OCI-LY7 (cell line): ENCODE measurements around the gene HS3ST4. TPM values are rescaled to one million over a fixed set of nuclear protein-coding genes. Genes with fewer than 3 reads are reported as not detected.

Experiments
- microRNA-seq: library from miRNA; unstranded; fragments of <30 nt; microRNA quantifications from one replicate; pipeline ENCODE4 v1.2.0, GENCODE V29; 2022; ENCODE audit warnings: borderline replicate concordance
- small RNA-seq: library from RNA; depleted of rRNA; stranded (forward); fragments of <200 nt; gene quantifications from one replicate; pipeline ENCODE3, GENCODE V24; 2014
- total RNA-seq, 2 experiments: library from RNA; depleted of rRNA in 1 of 2; stranded (reverse); fragments of >200 nt in 1 of 2; shearing (Covaris generic) in 1 of 2; gene quantifications; 2 replicates each; pipeline ENCODE4 v1.2.3, GENCODE V29; 2014 to 2022

The HS3ST4 gene
- total RNA-seq, 2 experiments from 2014 or later: not detected

Small RNAs within 50 kb of the gene (microRNA-seq; reads per million reads assigned to microRNA genes)
- not detected for gene MIR548W

Small RNAs within 50 kb of the gene (small RNA-seq; reads per million reads assigned to genes)
- not detected for gene HMGN2P3
- not detected for gene MIR548W
- not detected for gene RNA5SP405
